Brain microvascular endothelial cell (primary cell): Measurements from ENCODE around the gene BRSK1.

ENCODE experiments used
- DNase-seq: peaks from one replicate; pipeline ENCODE4 v3.0.0-alpha.2; 2020
- H3K27ac ChIP-seq: fragments of 250-450 bp; sonication (Bioruptor Pico); 2 replicates; pipeline ENCODE4 v1.5.1; 2020; ENCODE audit warnings: mild to moderate bottlenecking, moderate library complexity
- H3K27me3 ChIP-seq: fragments of 250-450 bp; sonication (Bioruptor Pico); replicated peaks from 2 replicates; pipeline ENCODE4 v1.5.1; 2020; ENCODE audit warnings: mild to moderate bottlenecking
- H3K36me3 ChIP-seq: fragments of 250-450 bp; sonication (Bioruptor Pico); replicated peaks from 2 replicates; pipeline ENCODE4 v1.5.1; 2020; ENCODE audit warnings: mild to moderate bottlenecking
- H3K4me3 ChIP-seq: 2 replicates; pipeline ENCODE4 v1.5.1; 2011; ENCODE audit warnings: low read depth, mild to moderate bottlenecking, control low read depth, low read length, moderate library complexity
- in situ Hi-C: cut with HindIII; loops from 2 replicates; pipeline ENCODE4 v1.10.0; 2017; ENCODE audit warnings: low sequenced_read_pairs, low pct_ligation_motif_present
- TF ChIP-seq, protein P1 (sequence below): IDR thresholded peaks from 2 replicates; pipeline ENCODE4 v1.5.1; 2011; ENCODE audit warnings: low read depth, mild to moderate bottlenecking, moderate library complexity, low read length, control low read depth, inconsistent platforms; ENCODE audit errors: missing control alignments

Gene BRSK1

DNA sequence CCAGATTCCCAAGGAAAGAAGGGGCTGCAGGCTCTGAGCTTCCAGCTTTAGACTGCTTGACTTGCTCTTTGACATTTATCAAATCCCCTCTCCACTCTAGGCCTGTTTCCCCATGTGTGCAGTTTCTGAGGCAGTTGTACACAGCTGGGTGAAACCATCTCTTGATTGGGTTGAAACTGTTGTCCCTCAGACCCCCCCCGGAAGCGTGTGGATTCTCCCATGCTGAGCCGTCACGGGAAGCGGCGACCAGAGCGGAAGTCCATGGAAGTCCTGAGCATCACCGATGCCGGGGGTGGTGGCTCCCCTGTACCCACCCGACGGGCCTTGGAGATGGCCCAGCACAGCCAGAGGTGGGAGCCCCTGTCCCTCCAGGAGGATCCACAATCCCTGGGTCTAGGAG, 19.7 kb downstream of the BRSK1 start:
- in situ Hi-C loops, result no loop called here
- Histone ChIP-seq H3K36me3 (peaks cover 6% of the 10 kb centered on the region), H3K27me3 (no peaks in the 10 kb centered on the region), H3K4me3 (no peak overlapping the region), H3K27ac (no peak overlapping the region)
- DNase-seq, result no peak
- TF ChIP-seq, protein P1, sequence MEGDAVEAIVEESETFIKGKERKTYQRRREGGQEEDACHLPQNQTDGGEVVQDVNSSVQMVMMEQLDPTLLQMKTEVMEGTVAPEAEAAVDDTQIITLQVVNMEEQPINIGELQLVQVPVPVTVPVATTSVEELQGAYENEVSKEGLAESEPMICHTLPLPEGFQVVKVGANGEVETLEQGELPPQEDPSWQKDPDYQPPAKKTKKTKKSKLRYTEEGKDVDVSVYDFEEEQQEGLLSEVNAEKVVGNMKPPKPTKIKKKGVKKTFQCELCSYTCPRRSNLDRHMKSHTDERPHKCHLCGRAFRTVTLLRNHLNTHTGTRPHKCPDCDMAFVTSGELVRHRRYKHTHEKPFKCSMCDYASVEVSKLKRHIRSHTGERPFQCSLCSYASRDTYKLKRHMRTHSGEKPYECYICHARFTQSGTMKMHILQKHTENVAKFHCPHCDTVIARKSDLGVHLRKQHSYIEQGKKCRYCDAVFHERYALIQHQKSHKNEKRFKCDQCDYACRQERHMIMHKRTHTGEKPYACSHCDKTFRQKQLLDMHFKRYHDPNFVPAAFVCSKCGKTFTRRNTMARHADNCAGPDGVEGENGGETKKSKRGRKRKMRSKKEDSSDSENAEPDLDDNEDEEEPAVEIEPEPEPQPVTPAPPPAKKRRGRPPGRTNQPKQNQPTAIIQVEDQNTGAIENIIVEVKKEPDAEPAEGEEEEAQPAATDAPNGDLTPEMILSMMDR, result no peak

DNA sequence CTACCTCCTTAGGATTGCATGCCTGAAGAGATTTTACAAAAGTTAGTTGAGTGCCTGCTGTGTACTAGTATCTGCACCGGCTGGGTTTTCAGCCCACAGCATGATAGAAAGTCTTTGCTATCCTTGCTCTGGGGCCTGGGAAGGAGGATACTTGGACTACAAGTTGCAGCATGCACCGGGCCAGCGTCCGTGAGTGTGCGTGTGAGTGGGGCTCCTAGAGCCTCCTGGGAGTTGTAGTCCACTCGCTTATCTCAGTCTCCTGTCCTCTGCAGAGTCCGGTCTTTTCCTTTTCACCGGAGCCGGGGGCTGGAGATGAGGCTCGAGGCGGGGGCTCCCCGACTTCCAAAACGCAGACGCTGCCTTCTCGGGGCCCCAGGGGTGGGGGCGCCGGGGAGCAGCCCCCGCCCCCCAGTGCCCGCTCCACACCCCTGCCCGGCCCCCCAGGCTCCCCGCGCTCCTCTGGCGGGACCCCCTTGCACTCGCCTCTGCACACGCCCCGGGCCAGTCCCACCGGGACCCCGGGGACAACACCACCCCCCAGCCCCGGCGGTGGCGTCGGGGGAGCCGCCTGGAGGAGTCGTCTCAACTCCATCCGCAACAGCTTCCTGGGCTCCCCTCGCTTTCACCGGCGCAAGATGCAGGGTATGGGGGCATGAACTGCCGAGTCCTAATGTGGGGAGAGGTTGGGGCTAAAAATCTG, 20.6 kb downstream of the BRSK1 start:
- in situ Hi-C loops, result no loop called here
- Histone ChIP-seq H3K36me3 (peaks cover 13% of the 10 kb centered on the region), H3K27ac (no peak overlapping the region), H3K27me3 (no peaks in the 10 kb centered on the region), H3K4me3 (no peak overlapping the region)
- DNase-seq, result no peak
- TF ChIP-seq, protein P1, result no peak

DNA sequence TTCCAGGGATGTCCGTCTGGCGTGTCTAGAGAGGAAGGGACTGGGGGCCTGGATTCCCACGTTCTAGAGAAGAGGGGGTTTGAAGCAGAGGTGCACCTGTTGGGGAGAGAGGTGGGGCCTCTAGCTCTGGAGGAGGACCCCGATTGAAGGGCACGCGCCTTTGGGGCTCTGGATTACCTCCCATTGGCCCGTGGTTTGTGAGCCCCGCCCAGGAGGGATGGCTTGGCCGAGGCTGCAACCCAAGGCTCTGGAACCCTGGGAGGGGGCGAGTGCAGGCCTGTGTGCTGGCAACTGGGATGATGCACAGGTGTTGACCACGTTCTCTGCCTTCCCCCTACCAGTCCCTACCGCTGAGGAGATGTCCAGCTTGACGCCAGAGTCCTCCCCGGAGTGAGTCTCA, 21.2 kb downstream of the BRSK1 start:
- no peak for DNase-seq
- Histone ChIP-seq H3K27ac (no peak overlapping the region), H3K4me3 (no peak overlapping the region), H3K36me3 (peaks cover 14% of the 10 kb centered on the region), H3K27me3 (no peaks in the 10 kb centered on the region)
- in situ Hi-C loops, result no loop called here
- TF ChIP-seq, protein P1, result no peak

DNA sequence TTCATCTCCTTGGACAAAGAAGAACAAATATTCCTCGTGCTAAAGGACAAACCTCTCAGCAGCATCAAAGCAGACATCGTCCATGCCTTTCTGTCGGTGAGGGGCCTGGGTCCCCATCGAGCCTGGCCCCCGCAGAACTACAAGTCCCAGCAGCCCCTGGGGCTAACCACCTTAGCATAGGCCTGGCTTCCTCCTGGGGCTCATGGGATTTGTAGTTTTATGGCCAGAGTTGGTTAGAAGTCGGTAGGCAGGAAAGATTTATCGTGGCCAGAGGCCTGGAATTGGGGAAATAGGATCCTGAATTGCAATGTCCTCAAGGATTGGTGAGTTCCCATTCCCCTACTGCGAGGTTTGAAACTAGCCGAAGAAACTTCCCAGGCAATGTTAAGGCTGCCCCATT, 21.7 kb downstream of the BRSK1 start:
- TF ChIP-seq, protein P1, result no peak
- H3K36me3 ChIP-seq, result peaks cover 14% of the 10 kb centered on the region
- in situ Hi-C loops, result no loop called here
- no peak overlapping the region for H3K27ac ChIP-seq
- no peaks in the 10 kb centered on the region for H3K27me3 ChIP-seq
- H3K4me3 ChIP-seq, result no peak overlapping the region
- DNase-seq, result no peak

DNA sequence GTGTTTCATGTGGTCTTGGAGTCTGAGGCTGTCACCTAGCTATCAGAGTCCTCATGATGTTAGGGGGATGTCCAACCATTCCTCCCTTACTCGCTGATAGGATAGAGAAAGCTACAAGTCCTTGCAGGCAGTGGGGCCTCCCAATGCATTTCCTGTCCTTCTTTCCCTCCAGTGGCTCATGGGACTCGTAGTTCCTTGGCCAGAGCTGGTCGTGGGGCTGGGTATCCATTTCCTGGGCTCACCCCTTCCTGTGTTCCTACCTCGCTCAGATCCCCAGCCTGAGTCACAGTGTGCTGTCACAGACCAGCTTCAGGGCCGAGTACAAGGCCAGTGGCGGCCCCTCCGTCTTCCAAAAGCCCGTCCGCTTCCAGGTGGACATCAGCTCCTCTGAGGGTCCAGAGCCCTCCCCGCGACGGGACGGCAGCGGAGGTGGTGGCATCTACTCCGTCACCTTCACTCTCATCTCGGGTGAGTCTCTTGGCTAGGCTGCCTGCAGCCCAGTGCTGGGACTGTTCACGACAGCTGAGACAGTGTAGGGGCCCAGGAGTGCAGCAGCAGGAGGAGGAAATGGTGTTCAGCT, 22.3 kb downstream of the BRSK1 start:
- TF ChIP-seq, protein P1, result no peak
- H3K36me3 ChIP-seq, result peaks cover 14% of the 10 kb centered on the region
- in situ Hi-C loops, result no loop called here
- H3K4me3 ChIP-seq, result no peak overlapping the region
- H3K27ac ChIP-seq, result no peak overlapping the region
- DNase-seq, result no peak
- no peaks in the 10 kb centered on the region for H3K27me3 ChIP-seq
